GM18508 (cell line): ENCODE results near the gene LAMA1.
"Not testable (repeated sequence)": the region's sequence is repeated elsewhere in the genome, so short reads cannot be mapped to it uniquely, and the experiment has no call there.

Experiments
- ATAC-seq: cut with Tn5 transposase; IDR thresholded peaks from one replicate; pipeline ENCODE4 v1.9.1; 2021; ENCODE audit warnings: moderate number of reproducible peaks; ENCODE audit not compliant: insufficient read depth, unreplicated experiment

The LAMA1 gene, protein sequence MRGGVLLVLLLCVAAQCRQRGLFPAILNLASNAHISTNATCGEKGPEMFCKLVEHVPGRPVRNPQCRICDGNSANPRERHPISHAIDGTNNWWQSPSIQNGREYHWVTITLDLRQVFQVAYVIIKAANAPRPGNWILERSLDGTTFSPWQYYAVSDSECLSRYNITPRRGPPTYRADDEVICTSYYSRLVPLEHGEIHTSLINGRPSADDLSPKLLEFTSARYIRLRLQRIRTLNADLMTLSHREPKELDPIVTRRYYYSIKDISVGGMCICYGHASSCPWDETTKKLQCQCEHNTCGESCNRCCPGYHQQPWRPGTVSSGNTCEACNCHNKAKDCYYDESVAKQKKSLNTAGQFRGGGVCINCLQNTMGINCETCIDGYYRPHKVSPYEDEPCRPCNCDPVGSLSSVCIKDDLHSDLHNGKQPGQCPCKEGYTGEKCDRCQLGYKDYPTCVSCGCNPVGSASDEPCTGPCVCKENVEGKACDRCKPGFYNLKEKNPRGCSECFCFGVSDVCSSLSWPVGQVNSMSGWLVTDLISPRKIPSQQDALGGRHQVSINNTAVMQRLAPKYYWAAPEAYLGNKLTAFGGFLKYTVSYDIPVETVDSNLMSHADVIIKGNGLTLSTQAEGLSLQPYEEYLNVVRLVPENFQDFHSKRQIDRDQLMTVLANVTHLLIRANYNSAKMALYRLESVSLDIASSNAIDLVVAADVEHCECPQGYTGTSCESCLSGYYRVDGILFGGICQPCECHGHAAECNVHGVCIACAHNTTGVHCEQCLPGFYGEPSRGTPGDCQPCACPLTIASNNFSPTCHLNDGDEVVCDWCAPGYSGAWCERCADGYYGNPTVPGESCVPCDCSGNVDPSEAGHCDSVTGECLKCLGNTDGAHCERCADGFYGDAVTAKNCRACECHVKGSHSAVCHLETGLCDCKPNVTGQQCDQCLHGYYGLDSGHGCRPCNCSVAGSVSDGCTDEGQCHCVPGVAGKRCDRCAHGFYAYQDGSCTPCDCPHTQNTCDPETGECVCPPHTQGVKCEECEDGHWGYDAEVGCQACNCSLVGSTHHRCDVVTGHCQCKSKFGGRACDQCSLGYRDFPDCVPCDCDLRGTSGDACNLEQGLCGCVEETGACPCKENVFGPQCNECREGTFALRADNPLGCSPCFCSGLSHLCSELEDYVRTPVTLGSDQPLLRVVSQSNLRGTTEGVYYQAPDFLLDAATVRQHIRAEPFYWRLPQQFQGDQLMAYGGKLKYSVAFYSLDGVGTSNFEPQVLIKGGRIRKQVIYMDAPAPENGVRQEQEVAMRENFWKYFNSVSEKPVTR (N-terminal part only)

DNA sequence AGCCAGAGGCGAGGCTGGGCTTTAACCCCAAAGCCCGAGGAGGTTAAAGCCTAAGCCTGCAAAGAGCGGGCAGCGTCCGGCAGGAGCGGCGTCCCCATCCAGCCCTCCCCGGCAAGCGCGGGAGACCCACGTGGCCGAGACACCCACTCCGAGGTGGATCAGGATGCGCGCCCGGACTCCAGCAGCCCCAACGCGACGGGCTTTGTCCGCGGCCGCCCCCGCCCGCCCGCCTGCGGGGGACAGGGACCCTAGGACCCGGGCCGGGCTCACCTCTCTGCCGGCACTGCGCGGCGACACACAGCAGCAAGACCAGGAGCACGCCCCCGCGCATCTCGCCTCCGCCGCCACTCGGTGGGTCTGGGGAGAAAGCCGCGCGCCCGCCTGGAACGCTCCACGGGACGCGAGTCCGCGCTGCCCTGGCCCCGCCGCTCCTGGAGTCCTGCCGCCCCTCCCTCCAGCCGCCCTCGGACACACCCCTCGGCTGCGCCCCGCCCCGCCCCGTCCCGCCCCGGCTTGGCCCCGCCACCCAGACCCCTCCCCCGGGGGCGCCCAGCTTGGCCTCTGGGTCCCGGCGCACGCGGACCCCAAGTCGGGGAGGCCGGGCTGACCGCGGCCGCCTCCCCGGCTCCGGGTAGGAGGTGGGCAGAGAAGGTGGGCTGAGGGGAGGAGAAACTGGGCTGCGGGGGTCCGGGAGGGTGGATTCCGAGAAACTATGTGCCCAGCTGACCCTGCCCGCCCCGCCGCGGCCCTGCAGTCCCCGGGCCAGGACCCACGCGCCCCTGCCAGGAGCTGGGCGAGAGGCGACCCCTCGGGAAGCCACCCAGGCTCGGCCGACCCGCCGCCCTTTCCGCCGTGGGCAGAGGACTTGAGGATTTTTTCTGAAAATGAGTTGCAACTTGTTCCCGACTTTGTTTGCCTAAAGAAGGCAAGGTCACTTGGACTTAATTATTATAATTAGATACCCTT, at the start of gene LAMA1:
Gene LAMA1, minus strand, starts transcription at position 408 of the 966 bp plus-strand sequence. Its CDS starts 77 bp downstream, at position 331.
- no peak for ATAC-seq

GRCh38 chr18:7165846-7166393, 48.3 kb upstream of the LAMA1 start:
- no peak for ATAC-seq

DNA sequence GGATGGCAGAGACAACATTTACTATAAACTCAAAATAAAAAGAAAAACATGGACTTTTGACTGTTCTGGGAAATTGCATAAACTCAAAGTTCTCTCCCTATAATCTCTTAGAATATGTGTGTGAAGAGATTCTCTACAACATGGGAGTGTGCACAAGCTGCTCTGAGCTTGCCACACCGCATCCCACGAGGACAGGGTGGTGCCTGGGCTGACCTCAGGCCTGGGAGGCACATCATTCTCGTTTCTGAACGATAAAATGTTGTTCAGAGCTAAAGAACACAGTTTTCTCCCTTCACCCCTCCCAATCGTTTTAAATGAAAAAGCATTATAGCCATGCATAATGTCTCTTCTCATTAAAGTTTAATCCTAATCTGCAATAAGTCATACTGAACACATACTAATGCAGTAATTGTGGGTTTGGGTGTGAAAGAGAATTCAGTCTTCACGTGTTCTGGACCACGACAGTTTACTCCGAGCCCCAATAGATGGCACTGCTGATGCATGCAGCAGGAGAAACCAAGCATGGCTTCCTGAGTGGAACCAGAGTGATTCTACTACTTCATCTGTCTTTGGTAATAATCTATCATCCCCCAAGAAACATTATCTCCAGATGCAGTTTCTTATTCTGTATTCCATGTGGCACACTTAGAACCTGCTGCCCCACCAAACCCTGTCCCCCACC, 46.9 kb upstream of the LAMA1 start:
- no peak for ATAC-seq

- no peak for ATAC-seq
Measured at GRCh38 chr18:7158216-7158615, 40.6 kb upstream of the LAMA1 start.

- ATAC-seq = no peak
Measured at GRCh38 chr18:7157760-7158159, 40.2 kb upstream of the LAMA1 start.

- ATAC-seq = no peak
Measured at GRCh38 chr18:7155887-7156286, 38.3 kb upstream of the LAMA1 start.

- ATAC-seq = no peak
Measured at GRCh38 chr18:7155092-7155491, 37.5 kb upstream of the LAMA1 start.

- no peak for ATAC-seq
Measured at GRCh38 chr18:7152440-7152839, 34.8 kb upstream of the LAMA1 start.

GRCh38 chr18:7147399-7147798, 29.8 kb upstream of the LAMA1 start:
- no peak for ATAC-seq

GRCh38 chr18:7146067-7146466, 28.5 kb upstream of the LAMA1 start:
- ATAC-seq = no peak

DNA sequence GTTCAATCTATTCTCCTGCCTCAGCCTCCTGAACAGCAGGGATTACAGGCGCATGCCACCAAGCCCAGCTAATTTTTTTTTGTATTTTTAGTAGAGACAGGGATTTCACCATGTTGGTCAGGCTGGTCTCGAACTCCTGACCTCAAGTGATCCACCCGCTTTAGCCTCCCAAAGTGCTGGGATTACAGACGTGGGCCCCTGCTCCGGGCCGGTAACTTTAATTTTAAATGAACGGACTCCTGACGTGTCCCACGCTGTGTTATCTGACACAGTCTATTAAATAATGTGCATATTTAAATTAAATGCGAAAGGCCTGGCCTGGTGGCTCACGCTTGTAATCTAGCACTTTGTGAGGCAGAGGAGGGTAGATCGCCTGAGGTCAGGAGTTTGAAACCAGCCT, 27.3 kb upstream of the LAMA1 start:
- ATAC-seq = not testable (repeated sequence)

DNA sequence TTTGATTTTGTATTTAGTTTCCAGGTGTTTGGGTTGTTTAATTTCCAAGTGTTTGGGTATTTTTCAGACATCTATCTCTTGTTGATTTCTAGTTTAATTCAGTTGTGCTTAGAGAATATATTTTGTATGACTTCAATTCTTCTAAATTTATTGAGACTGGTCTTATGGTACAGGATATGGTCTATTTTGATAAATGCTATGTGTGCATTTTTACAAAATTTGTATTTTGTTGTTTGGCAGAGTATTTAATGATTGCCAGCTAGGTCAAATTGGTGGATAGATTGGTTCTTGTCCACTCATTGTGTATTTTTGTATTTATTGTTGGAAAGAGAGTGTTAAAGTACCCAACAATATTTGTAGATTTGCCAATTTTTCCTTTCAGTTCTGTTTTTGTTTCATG, 23.7 kb upstream of the LAMA1 start:
- no peak for ATAC-seq

DNA sequence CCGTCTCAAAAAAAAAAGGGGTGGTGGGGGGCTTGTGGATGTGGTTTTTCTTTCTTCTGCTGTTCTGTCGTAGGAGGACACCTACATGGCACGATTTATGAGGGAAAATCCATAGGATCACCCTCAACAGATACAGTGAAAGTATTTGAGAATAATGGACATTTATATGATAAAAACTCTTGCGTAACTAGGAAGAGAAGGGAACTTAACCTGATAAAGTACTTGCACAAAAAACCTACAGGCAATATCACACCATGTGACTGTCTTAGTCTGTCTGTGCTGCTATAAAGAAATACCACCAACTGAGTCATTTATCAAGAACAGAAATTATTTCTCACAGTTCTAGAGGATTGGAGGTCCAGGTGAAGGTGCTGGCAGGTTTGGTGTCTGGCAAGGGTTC, 21.8 kb upstream of the LAMA1 start:
- ATAC-seq = no peak

DNA sequence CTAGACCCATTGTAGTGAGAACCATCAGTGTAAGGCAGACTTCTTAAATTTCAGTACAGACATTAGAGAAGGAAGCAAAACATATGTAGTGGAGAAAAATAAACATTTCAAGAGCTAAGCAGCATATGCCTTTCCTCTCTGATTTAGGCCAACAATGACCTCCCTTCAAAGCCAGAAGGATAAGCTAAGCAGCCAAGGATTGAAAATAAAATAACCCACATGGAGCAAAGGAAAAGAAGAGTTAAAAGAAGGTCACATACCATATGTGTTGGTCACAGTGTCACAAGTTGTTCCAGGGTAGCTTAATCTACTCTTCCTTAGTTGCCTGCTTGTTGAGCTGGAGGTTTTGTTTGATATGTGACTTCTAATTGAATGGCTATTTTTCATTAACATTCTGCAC, 15.6 kb upstream of the LAMA1 start:
- no peak for ATAC-seq

DNA sequence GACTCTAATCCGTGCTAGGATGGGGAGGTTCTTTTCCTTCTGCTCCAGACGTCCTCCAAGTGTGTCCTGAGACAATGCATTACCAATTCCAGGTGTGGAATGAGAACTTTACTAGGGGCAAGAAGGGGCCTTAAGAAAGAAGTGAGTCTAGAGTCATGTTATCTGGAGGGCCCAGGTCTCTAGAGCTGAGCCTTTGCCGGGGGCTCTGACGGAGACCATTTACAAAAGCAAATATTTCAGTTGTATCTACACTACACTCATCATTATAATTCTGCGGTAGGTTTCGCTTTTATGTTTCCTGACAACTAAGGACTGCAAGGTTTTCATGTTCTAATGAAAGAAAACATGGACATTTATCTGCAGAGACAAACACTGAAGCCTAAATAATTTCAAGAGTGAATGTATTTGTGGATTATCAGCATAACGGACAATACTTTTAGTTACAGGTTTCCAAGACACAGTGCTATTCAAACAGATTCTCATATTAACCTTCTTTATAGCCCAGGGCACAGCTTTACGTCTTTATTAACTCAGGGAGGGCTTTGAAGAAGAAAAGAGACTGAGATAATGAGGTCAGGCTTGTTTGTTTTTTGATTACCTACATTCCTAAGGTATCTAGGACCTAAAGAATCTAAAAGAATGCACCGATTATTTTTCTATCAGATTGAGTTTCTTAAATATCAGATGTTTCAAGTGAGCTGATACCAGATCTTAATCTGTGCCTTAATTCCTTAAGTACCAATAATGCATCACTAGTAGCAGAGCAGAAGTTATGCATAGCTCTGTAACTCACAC, 15.0 kb upstream of the LAMA1 start:
- ATAC-seq = no peak

DNA sequence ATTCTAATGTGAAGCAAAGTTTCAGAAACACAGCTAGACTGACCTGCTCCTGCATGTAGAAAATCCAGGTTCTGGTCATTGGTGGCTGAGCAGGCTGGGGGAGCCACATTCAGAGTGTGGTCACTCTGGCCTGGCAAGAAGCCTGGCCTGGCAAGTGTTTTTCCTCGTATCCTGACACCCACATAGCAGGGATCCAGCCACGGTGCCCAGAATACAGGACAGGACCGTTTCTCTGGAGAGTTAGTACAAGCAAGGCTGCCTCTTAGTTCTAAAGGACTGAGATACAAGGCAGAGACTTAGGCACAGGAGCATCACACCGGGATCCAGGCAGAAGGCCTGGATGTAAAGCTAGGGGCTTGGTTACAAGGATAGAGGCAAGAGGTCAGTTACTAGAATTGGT, 4.8 kb upstream of the LAMA1 start:
- ATAC-seq = no peak

DNA sequence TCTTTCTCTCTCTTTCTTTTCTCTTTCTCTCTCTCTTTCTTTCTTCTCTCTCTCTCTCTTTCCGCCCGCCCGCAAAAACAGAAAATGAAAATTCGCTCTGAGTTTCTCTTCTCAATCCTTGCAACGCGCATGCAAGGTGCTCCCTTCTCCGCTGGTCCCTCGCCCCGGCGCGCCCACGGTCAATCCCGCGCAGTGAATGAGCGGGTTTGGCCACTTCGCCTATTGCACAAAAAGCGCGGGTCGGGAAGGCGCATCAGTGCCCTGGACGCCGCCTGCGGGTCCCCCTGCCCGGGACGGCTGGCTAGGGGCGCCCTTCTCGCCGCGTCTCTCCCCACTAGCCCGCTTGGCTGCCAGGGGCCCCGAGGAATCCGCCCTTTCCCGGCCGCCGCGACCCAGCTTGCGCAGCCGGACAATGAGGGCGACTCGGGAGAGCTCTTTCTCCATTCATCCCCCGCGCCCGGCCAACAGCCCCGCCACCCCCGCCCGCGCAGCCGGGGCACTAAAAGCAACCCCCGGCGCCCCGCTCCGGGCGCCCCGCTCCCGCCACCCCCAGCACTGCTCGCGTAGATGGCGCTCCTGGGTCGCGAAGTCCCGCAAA, 706 bp downstream of the LAMA1 start:
- ATAC-seq = no peak
